Sigmoid colon (tissue), 7 donors: ENCODE data around the gene HRNR. TPM values are rescaled to one million over a fixed set of nuclear protein-coding genes. Genes with fewer than 3 reads are reported as not detected.

Source experiments
- DNase-seq: peaks from one replicate; pipeline ENCODE4 v3.0.0-alpha.2; 2019
- H3K27ac ChIP-seq, 4 donors: fragments of 200-600 bp; sonication (generic); one replicate each; pipeline ENCODE4 v1.5.1; 2016 to 2019; ENCODE audit warnings: mild to moderate bottlenecking in 1 of 4
- H3K27me3 ChIP-seq, 3 donors: fragments of 200-600 bp; sonication (generic); one replicate each; pipeline ENCODE4 v1.5.1; 2019; ENCODE audit warnings: mild to moderate bottlenecking in 1 of 3
- H3K36me3 ChIP-seq, 4 donors: fragments of 200-600 bp; sonication (generic); one replicate each; pipeline ENCODE4 v1.5.1; 2016 to 2019
- H3K4me1 ChIP-seq, 4 donors: fragments of 200-600 bp; sonication (generic); one replicate each; pipeline ENCODE4 v1.5.1; 2017 to 2019
- H3K4me3 ChIP-seq, 4 donors: fragments of 200-600 bp; sonication (generic); one replicate each; pipeline ENCODE4 v1.5.1; 2017 to 2019; ENCODE audit warnings: mild to moderate bottlenecking in 2 of 4, moderate library complexity in 1 of 4
- H3K9me3 ChIP-seq, 4 donors: fragments of 200-600 bp in 3 of 4; sonication (generic) in 3 of 4; one replicate each; pipeline versions ENCODE4 v1.5.1 to v1.6.1; 2013 to 2019
- CTCF ChIP-seq, 4 experiments: fragments of 450-650 bp in 3 of 4; fragments of 200-600 bp in 1 of 4; IDR thresholded peaks; one replicate each; pipeline ENCODE4 v1.5.1; 2016 to 2019; ENCODE audit warnings: antibody characterized with exemption in 4 of 4, mild to moderate bottlenecking in 3 of 4, moderate library complexity in 2 of 4
- EP300 ChIP-seq, 4 donors: sonication (generic); formaldehyde crosslinking; IDR thresholded peaks; one replicate each; pipeline ENCODE4 v1.6.1; 2017; ENCODE audit warnings: antibody characterized with exemption in 4 of 4
- POLR2A ChIP-seq, 2 donors: fragments of 450-650 bp; IDR thresholded peaks; one replicate each; pipeline ENCODE4 v1.6.1; 2016; ENCODE audit warnings: antibody characterized with exemption in 2 of 2, mild to moderate bottlenecking in 2 of 2, moderate library complexity in 2 of 2
- POLR2AphosphoS5 ChIP-seq, 4 donors: sonication (generic); formaldehyde crosslinking; IDR thresholded peaks; one replicate each; pipeline ENCODE4 v1.6.1; 2017; ENCODE audit warnings: antibody characterized with exemption in 4 of 4
- WGBS, 2 donors: extraction: QIAGEN DNeasy Blood & Tissue Kit; methylation state at CpG; one replicate each; pipeline ENCODE4 v1.1.7; 2013; 5-methylcytosine and 5-hydroxymethylcytosine counted together
- intact Hi-C: fragments of 100-400 bp; cut with DNase I; formaldehyde crosslinking; loops from one replicate; pipeline ENCODE4 v1.15.1; 2023
- polyA plus RNA-seq, 3 donors: library from polyadenylated mRNA; stranded (reverse); fragments of 200-250 nt; gene quantifications; one replicate each; pipeline ENCODE4 v1.2.3, GENCODE V29; 2013
- total RNA-seq, 4 donors: library from RNA; depleted of rRNA; stranded (reverse); fragments of >200 nt; gene quantifications; one replicate each; pipeline ENCODE4 v1.1.0, GENCODE V29; 2016
- donor health status: healthy with polysubstance abuse.
- donor health status: Bipolar disorder and iron deficiency.
- donor health status: healthy.

HRNR gene
- total and polyA plus RNA-seq, 7 donors: under 0.01 TPM; not detected in 6

GRCh38 chr1:152244576-152245273 lies 20.7 kb upstream of the HRNR start:
- no peak for TF ChIP-seq POLR2AphosphoS5 (IDR thresholded peaks at IDR 0.05)
- WGBS, 2 donors: 53 to 76% methylated on average over 2 of the region's 2 CpGs
- intact Hi-C loops: no loop called here
- Histone ChIP-seq H3K9me3 (no peaks in the 10 kb centered on the region), H3K4me3 (no peak overlapping the region), H3K27me3 (no peaks in the 10 kb centered on the region), H3K4me1 (no peaks in the 10 kb centered on the region), H3K27ac (no peak overlapping the region), H3K36me3 (no peaks in the 10 kb centered on the region)
- no peak for DNase-seq

GRCh38 chr1:152237093-152237492 lies 13.1 kb upstream of the HRNR start:
- Histone ChIP-seq H3K9me3 (no peaks in the 10 kb centered on the region), H3K27me3 (no peaks in the 10 kb centered on the region), H3K36me3 (no peaks in the 10 kb centered on the region), H3K4me3 (no peak overlapping the region), H3K4me1 (peaks cover 0 to 2% (median 0%) of the 10 kb centered on the region in 4 donors), H3K27ac (no peak overlapping the region)
- WGBS, 2 donors: 77 to 89% methylated on average over 1 of the region's 1 CpG
- intact Hi-C loops: no loop called here
- DNase-seq: no peak
- TF ChIP-seq POLR2AphosphoS5 (IDR thresholded peaks at IDR 0.05): no peak
- TF ChIP-seq CTCF (IDR thresholded peaks at IDR 0.05): no peak
- TF ChIP-seq POLR2A (IDR thresholded peaks at IDR 0.05): no peak
- TF ChIP-seq EP300 (IDR thresholded peaks at IDR 0.05): no peak

GRCh38 chr1:152228831-152229230 lies 4.8 kb upstream of the HRNR start:
- no peak for DNase-seq
- H3K4me1 ChIP-seq: no peaks in the 10 kb centered on the region
- intact Hi-C loops: no loop called here
- no peak overlapping the region for H3K4me3 ChIP-seq
- H3K27me3 ChIP-seq: no peaks in the 10 kb centered on the region
- H3K36me3 ChIP-seq: no peaks in the 10 kb centered on the region
- H3K27ac ChIP-seq: no peak overlapping the region
- 70 to 85% methylated on average over 3 of the region's 3 CpGs for WGBS, 2 donors
- H3K9me3 ChIP-seq: no peaks in the 10 kb centered on the region
- TF ChIP-seq CTCF (IDR thresholded peaks at IDR 0.05): no peak
- TF ChIP-seq EP300 (IDR thresholded peaks at IDR 0.05): no peak
- TF ChIP-seq POLR2A (IDR thresholded peaks at IDR 0.05): no peak
- TF ChIP-seq POLR2AphosphoS5 (IDR thresholded peaks at IDR 0.05): no peak

- Histone ChIP-seq H3K4me1 (no peaks in the 10 kb centered on the region), H3K9me3 (no peaks in the 10 kb centered on the region), H3K27me3 (no peaks in the 10 kb centered on the region), H3K36me3 (no peaks in the 10 kb centered on the region), H3K4me3 (no peak overlapping the region), H3K27ac (no peak overlapping the region)
- WGBS, 2 donors: 82 to 86% methylated on average over 1 of the region's 1 CpG
- TF ChIP-seq CTCF (IDR thresholded peaks at IDR 0.05) (no peak), EP300 (IDR thresholded peaks at IDR 0.05) (no peak), POLR2A (IDR thresholded peaks at IDR 0.05) (no peak), POLR2AphosphoS5 (IDR thresholded peaks at IDR 0.05) (no peak)
- DNase-seq: no peak
- intact Hi-C loops: no loop called here
Measured at GRCh38 chr1:152227310-152227928, 3.4 kb upstream of the HRNR start.

- Histone ChIP-seq H3K9me3 (no peaks in the 10 kb centered on the region), H3K4me3 (no peak overlapping the region), H3K36me3 (no peaks in the 10 kb centered on the region), H3K27me3 (no peaks in the 10 kb centered on the region), H3K27ac (no peak overlapping the region), H3K4me1 (no peaks in the 10 kb centered on the region)
- DNase-seq: no peak
- 36 to 62% methylated on average over 3 of the region's 3 CpGs for whole genome bisulfite sequencing, 2 donors
- intact Hi-C loops: no loop called here
- TF ChIP-seq POLR2AphosphoS5 (IDR thresholded peaks at IDR 0.05) (no peak), CTCF (IDR thresholded peaks at IDR 0.05) (no peak), POLR2A (IDR thresholded peaks at IDR 0.05) (no peak), EP300 (IDR thresholded peaks at IDR 0.05) (no peak)
Measured at GRCh38 chr1:152225678-152226077, 1.7 kb upstream of the HRNR start.
